ENCODE results near the gene ALK.

ALK gene

DNA sequence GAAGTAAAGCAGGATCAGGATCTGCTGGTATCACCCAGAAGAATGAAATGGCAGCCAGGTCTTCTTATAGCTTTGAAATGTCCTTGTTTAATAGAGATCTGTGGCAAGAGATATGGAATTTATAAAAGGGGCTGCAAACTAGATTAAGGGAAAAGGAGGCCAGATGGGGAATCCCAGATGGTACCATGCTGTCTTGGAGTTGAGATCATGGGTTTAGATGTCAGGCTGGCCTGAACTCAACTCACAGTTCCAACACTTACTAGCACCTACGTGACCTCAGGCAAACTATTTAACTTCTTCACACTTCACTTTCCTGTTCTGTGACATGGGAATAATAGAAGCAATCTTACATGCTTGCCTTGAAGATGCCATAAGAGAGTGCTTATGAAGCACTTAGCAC, 188.2 kb downstream of the ALK start:
- no peak overlapping the region for H3K27ac ChIP-seq (ENCODE audit: low read depth, low read length)
- no peaks in the 10 kb centered on the region for H3K4me1 ChIP-seq (ENCODE audit: control insufficient read depth, insufficient read depth, low read length)
- no peaks in the 10 kb centered on the region for H3K36me3 ChIP-seq (ENCODE audit: control insufficient read depth, insufficient read depth, low read length)
- H3K9ac ChIP-seq (ENCODE audit: low read depth, low read length), result no peak overlapping the region
- H3K9me3 ChIP-seq (ENCODE audit: control insufficient read depth, insufficient read depth, low read length), result no peaks in the 10 kb centered on the region
- no peak overlapping the region for H3K4me3 ChIP-seq (ENCODE audit: low read depth, low read length)
- H3K27me3 ChIP-seq (ENCODE audit: control insufficient read depth, insufficient read depth, low read length), result no peaks in the 10 kb centered on the region

DNA sequence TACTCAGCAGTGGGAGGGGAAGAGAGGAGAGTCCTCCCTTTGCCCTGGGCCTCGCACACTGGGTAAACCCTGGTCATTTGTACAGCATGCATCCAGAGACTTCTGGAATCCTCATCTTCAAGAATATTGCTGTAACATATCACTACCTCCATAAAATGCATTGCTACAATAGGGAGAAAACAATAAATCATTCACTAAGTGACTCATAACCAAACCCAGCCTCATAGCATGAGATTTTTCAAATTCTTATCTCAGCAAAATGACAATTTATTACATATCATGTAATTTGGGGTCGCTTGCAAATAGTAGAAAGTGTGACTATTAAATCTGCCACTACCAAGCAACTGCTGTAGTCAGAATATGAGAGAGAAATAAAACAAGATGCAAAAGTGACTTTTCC, 189.4 kb downstream of the ALK start:
- no peaks in the 10 kb centered on the region for H3K36me3 ChIP-seq (ENCODE audit: control insufficient read depth, insufficient read depth, low read length)
- no peaks in the 10 kb centered on the region for H3K4me1 ChIP-seq (ENCODE audit: control insufficient read depth, insufficient read depth, low read length)
- H3K9ac ChIP-seq (ENCODE audit: low read depth, low read length), result no peak overlapping the region
- no peak overlapping the region for H3K4me3 ChIP-seq (ENCODE audit: low read depth, low read length)
- H3K9me3 ChIP-seq (ENCODE audit: control insufficient read depth, insufficient read depth, low read length), result no peaks in the 10 kb centered on the region
- no peak overlapping the region for H3K27ac ChIP-seq (ENCODE audit: low read depth, low read length)
- H3K27me3 ChIP-seq (ENCODE audit: control insufficient read depth, insufficient read depth, low read length), result no peaks in the 10 kb centered on the region

- Histone ChIP-seq H3K27ac (ENCODE audit: low read depth, low read length) (no peak overlapping the region), H3K9me3 (ENCODE audit: control insufficient read depth, insufficient read depth, low read length) (no peaks in the 10 kb centered on the region), H3K36me3 (ENCODE audit: control insufficient read depth, insufficient read depth, low read length) (no peaks in the 10 kb centered on the region), H3K4me1 (ENCODE audit: control insufficient read depth, insufficient read depth, low read length) (no peaks in the 10 kb centered on the region), H3K9ac (ENCODE audit: low read depth, low read length) (no peak overlapping the region), H3K4me3 (ENCODE audit: low read depth, low read length) (no peak overlapping the region), H3K27me3 (ENCODE audit: control insufficient read depth, insufficient read depth, low read length) (no peaks in the 10 kb centered on the region)
Measured at GRCh38 chr2:29729932-29730331, 191.5 kb downstream of the ALK start.

DNA sequence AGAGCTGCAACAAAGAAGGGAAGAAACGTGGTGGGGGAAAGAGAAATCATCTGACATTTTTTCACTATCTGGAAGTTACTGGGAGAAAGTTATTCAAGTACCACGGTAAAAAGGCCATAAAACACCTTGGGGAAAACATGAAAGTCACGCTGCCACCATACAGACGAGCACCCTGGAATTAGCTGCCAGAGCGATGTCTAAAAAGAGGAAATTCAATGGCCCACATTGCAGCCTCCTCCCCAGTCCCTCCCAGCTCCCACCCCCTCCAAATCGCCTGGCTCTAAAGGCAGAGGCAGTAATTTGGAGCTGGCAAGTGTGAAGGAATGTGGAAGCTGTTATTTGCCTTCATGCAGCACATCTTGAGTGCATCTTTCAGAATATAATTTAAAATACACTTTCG, 192.0 kb downstream of the ALK start:
- H3K27me3 ChIP-seq (ENCODE audit: control insufficient read depth, insufficient read depth, low read length), result no peaks in the 10 kb centered on the region
- no peaks in the 10 kb centered on the region for H3K4me1 ChIP-seq (ENCODE audit: control insufficient read depth, insufficient read depth, low read length)
- no peak overlapping the region for H3K9ac ChIP-seq (ENCODE audit: low read depth, low read length)
- no peak overlapping the region for H3K27ac ChIP-seq (ENCODE audit: low read depth, low read length)
- H3K9me3 ChIP-seq (ENCODE audit: control insufficient read depth, insufficient read depth, low read length), result no peaks in the 10 kb centered on the region
- H3K4me3 ChIP-seq (ENCODE audit: low read depth, low read length), result no peak overlapping the region
- no peaks in the 10 kb centered on the region for H3K36me3 ChIP-seq (ENCODE audit: control insufficient read depth, insufficient read depth, low read length)

GRCh38 chr2:29726976-29727375, 194.4 kb downstream of the ALK start:
- Histone ChIP-seq H3K9me3 (ENCODE audit: control insufficient read depth, insufficient read depth, low read length) (no peaks in the 10 kb centered on the region), H3K27ac (ENCODE audit: low read depth, low read length) (no peak overlapping the region), H3K9ac (ENCODE audit: low read depth, low read length) (no peak overlapping the region), H3K4me1 (ENCODE audit: control insufficient read depth, insufficient read depth, low read length) (no peaks in the 10 kb centered on the region), H3K4me3 (ENCODE audit: low read depth, low read length) (no peak overlapping the region), H3K27me3 (ENCODE audit: control insufficient read depth, insufficient read depth, low read length) (no peaks in the 10 kb centered on the region), H3K36me3 (ENCODE audit: control insufficient read depth, insufficient read depth, low read length) (no peaks in the 10 kb centered on the region)

DNA sequence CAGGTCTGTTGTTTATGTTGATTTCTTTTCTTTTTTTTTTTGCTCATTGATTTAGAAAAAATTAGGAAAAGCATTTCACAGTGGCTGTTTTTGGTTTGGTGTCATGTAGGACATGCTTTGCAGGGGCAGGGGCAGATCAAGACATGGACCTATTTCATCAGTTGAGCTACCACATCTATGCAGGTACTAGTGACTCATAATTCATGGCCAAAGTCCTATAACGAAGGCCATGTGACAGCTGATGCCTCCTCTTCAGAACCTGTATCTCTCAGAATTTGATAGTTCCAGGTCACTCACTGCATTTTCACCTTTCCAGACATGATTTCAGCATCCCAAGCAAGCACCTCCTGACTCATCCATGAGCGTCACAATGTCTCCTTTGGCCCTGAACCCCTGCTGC, 195.8 kb downstream of the ALK start:
- no peak overlapping the region for H3K27ac ChIP-seq (ENCODE audit: low read depth, low read length)
- no peak overlapping the region for H3K4me3 ChIP-seq (ENCODE audit: low read depth, low read length)
- H3K27me3 ChIP-seq (ENCODE audit: control insufficient read depth, insufficient read depth, low read length), result no peaks in the 10 kb centered on the region
- H3K9me3 ChIP-seq (ENCODE audit: control insufficient read depth, insufficient read depth, low read length), result no peaks in the 10 kb centered on the region
- H3K9ac ChIP-seq (ENCODE audit: low read depth, low read length), result no peak overlapping the region
- no peaks in the 10 kb centered on the region for H3K36me3 ChIP-seq (ENCODE audit: control insufficient read depth, insufficient read depth, low read length)
- no peaks in the 10 kb centered on the region for H3K4me1 ChIP-seq (ENCODE audit: control insufficient read depth, insufficient read depth, low read length)

GRCh38 chr2:29724282-29724681, 197.1 kb downstream of the ALK start:
- Histone ChIP-seq H3K9me3 (ENCODE audit: control insufficient read depth, insufficient read depth, low read length) (no peaks in the 10 kb centered on the region), H3K36me3 (ENCODE audit: control insufficient read depth, insufficient read depth, low read length) (no peaks in the 10 kb centered on the region), H3K4me3 (ENCODE audit: low read depth, low read length) (no peak overlapping the region), H3K4me1 (ENCODE audit: control insufficient read depth, insufficient read depth, low read length) (peaks cover 7% of the 10 kb centered on the region; the same call in 1 of the 2 replicates), H3K27me3 (ENCODE audit: control insufficient read depth, insufficient read depth, low read length) (no peaks in the 10 kb centered on the region), H3K27ac (ENCODE audit: low read depth, low read length) (no peak overlapping the region), H3K9ac (ENCODE audit: low read depth, low read length) (no peak overlapping the region)

GRCh38 chr2:29723255-29724001, 198.0 kb downstream of the ALK start:
- H3K36me3 ChIP-seq (ENCODE audit: control insufficient read depth, insufficient read depth, low read length), result no peaks in the 10 kb centered on the region
- H3K27me3 ChIP-seq (ENCODE audit: control insufficient read depth, insufficient read depth, low read length), result no peaks in the 10 kb centered on the region
- no peak overlapping the region for H3K4me3 ChIP-seq (ENCODE audit: low read depth, low read length)
- no peak overlapping the region for H3K9ac ChIP-seq (ENCODE audit: low read depth, low read length)
- H3K4me1 ChIP-seq (ENCODE audit: control insufficient read depth, insufficient read depth, low read length), result peaks cover 14% of the 10 kb centered on the region
- H3K27ac ChIP-seq (ENCODE audit: low read depth, low read length), result no peak overlapping the region
- H3K9me3 ChIP-seq (ENCODE audit: control insufficient read depth, insufficient read depth, low read length), result no peaks in the 10 kb centered on the region

DNA sequence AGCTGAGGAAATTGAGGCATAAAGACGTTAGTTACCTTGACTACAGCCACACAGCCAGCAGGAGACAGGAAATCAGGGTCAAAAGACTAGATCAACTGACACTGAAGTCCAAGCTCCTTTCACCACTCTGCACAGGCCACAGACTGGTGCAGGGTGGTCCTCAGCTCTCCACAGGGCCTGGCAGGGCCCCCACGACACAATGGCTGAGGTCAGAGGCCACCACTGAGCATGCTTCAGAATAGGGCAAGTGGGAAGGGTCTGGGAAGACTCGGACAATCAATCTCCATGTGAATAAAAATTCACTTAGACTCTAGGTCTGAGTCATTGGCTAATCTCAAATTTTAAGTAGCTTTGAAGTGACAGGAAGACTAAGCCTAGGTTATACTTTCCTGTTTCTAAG, 201.7 kb downstream of the ALK start:
- Histone ChIP-seq H3K4me3 (ENCODE audit: low read depth, low read length) (no peak overlapping the region), H3K27me3 (ENCODE audit: control insufficient read depth, insufficient read depth, low read length) (no peaks in the 10 kb centered on the region), H3K27ac (ENCODE audit: low read depth, low read length) (no peak overlapping the region), H3K4me1 (ENCODE audit: control insufficient read depth, insufficient read depth, low read length) (peaks cover 27% of the 10 kb centered on the region), H3K36me3 (ENCODE audit: control insufficient read depth, insufficient read depth, low read length) (no peaks in the 10 kb centered on the region), H3K9me3 (ENCODE audit: control insufficient read depth, insufficient read depth, low read length) (no peaks in the 10 kb centered on the region), H3K9ac (ENCODE audit: low read depth, low read length) (no peak overlapping the region)

DNA sequence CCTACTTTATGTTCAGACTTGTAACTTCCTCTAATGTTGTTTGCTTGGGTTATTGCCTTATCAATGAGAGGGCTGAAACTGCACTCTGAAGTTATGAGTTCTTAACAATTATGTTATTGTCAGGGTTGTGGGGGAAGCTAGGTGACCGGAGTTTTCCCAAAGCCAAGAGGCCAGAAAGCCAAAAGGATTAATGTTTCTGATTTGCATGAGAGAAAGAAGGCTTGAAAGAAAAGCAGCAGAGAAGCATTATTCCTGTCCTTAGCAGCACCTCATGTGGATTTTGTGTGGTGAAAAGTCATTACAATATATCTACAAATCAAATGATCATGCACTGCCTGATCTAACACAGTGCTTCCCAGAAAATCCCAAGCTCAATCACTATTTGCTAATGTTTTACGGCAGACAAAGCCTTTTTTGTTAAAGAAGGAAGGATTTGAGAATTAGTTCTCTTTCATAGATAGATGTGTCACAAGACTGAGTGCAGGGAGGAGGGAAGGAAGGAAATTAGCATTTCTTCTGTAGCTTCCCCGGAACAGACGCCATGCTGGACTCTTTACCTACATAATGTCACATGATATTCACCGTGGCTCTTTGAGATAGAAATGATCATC, 203.2 kb downstream of the ALK start:
- Histone ChIP-seq H3K36me3 (ENCODE audit: control insufficient read depth, insufficient read depth, low read length) (no peaks in the 10 kb centered on the region), H3K27me3 (ENCODE audit: control insufficient read depth, insufficient read depth, low read length) (no peaks in the 10 kb centered on the region), H3K4me3 (ENCODE audit: low read depth, low read length) (no peak overlapping the region), H3K9ac (ENCODE audit: low read depth, low read length) (no peak overlapping the region), H3K27ac (ENCODE audit: low read depth, low read length) (peak overlapping the region; percentile 78), H3K4me1 (ENCODE audit: control insufficient read depth, insufficient read depth, low read length) (peaks cover 27% of the 10 kb centered on the region), H3K9me3 (ENCODE audit: control insufficient read depth, insufficient read depth, low read length) (no peaks in the 10 kb centered on the region)

GRCh38 chr2:29715655-29716054, 205.7 kb downstream of the ALK start:
- Histone ChIP-seq H3K27me3 (ENCODE audit: control insufficient read depth, insufficient read depth, low read length) (no peaks in the 10 kb centered on the region), H3K4me3 (ENCODE audit: low read depth, low read length) (no peak overlapping the region), H3K27ac (ENCODE audit: low read depth, low read length) (no peak overlapping the region), H3K9me3 (ENCODE audit: control insufficient read depth, insufficient read depth, low read length) (no peaks in the 10 kb centered on the region), H3K36me3 (ENCODE audit: control insufficient read depth, insufficient read depth, low read length) (no peaks in the 10 kb centered on the region), H3K9ac (ENCODE audit: low read depth, low read length) (no peak overlapping the region), H3K4me1 (ENCODE audit: control insufficient read depth, insufficient read depth, low read length) (peaks cover 27% of the 10 kb centered on the region)

Measured in HUES48 (cell line).